HG02763 (cell line): ENCODE data around the gene GNA15.

Source experiments
- ATAC-seq: cut with Tn5 transposase; IDR thresholded peaks from one replicate; pipeline ENCODE4 v1.9.1; 2021; ENCODE audit warnings: mild to moderate bottlenecking, moderate library complexity; ENCODE audit not compliant: unreplicated experiment

GNA15 gene

DNA sequence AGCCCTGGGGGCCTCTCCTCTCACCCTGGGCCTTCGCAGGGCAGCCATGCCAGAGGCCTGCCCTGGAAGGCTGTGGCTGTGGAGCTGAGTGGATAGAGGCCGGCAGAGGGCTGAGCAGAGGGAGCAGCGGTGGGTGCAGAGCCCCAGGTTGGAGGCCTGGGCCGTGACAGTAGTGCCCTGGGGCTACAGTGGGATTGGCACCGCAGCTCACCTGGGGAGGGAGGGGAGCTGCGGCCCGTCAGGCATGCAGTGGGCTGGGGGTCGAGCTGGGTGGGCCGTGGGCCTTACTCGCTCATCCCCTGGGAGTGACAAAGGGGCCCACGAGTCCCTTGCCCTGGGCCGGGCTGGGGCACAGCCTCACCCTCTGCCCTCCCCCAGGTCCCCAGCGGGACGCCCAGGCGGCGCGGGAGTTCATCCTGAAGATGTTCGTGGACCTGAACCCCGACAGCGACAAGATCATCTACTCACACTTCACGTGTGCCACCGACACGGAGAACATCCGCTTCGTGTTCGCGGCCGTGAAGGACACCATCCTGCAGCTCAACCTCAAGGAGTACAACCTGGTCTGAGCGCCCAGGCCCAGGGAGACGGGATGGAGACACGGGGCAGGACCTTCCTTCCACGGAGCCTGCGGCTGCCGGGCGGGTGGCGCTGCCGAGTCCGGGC, 15.1 kb upstream of the GNA15 start:
- no peak for ATAC-seq

DNA sequence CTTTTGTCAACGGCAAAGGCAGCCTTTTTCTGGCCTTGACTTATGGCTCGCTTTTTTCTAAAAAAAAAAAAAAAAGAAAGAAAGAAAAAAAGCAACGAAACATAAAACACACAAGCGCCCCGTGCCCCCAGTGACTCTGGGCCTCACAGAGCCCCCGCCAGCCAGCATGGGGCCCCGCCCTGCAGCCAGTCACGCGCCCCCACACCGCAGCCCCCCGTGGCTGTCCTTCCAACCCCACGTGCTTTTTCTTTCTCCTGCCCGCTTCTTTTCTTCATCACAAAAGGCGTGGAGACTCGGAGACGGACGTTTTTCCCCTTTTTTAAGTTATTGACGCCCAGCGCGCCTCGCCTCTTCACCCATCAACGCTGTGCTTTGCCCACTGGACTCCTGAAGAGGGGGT, 14.4 kb upstream of the GNA15 start:
- no peak for ATAC-seq

DNA sequence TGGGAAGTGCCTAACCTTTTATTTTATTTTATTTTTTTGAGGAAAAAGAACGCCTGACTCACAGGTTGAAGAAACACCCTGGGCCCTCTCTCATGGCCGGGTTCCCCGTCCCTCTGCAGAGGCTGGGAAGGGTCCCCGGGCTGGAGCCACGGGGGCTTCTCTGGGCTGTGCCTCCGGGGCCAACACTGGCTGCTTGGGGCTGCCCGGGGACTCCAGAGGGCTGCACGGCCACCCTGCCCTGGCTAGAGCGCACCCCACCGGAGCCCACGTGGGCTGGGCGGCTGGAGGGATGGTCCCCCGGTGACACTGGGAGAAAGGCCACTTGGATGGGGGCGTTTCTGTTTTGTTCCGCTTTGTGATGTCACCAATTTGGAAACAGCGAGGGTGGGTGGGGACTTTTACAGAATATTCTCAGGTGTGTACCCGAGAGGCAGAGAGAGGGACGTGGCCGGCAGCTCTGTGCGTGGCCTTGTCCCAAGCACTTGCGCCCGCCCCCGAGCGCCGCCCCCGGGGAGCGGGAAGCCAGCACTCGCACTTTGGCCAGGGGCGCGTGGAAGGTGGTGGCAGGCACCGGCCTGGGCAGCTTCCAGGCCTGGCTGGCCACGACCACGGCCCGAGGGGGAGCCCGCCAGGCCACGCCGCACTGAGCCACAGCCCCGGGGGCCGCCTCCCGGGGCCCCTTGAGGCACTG, 13.9 kb upstream of the GNA15 start:
- no peak for ATAC-seq

DNA sequence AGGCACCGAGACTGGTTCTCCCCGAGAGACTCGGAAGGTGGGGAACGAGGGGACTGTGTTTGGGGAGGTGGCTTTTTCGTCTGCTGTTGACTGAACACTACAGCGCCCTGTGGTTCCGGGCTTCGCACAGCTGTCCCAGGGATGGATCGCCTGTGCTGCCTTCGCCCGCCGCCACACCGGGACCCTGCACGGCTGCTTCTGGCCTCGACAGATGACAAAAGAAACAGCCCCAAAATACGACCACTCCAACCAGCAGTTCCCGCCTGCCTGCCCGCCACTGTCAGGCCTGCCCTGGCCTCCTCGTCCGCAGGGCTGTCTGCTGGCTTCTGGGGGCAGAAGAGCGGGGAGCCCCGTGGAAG, 13.3 kb upstream of the GNA15 start:
- ATAC-seq = no peak

DNA sequence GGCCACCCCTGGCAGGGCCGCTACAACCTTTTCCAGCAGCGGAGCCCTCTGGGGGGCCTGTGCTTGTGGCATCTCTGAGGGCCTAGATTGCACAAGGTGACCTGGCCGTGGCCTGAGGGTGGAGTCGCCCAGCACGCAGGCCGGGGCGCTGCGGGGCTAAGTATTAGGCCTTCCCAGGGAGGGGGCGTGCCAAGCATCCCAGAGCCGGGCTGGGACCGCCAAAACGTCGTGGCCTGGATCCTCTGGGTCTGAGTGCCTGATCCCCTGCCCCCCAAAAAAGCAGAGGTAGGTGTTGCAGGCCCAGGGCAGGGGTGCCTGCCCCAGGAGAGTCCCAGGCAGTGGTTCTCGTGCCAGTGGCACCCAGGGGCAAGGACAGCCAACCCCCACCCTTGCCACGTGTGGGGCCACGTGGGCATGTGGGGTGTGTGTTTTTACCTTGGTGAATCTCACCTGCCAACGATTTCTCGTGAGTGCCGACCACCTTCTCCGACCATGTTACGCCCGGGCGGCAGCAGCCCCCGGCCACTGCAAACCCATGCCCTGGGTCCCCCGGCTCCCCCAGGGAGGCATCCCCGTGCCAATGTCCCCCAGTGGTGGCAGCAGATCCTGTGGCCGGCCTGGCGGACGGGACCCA, 12.6 kb upstream of the GNA15 start:
- ATAC-seq = no peak

DNA sequence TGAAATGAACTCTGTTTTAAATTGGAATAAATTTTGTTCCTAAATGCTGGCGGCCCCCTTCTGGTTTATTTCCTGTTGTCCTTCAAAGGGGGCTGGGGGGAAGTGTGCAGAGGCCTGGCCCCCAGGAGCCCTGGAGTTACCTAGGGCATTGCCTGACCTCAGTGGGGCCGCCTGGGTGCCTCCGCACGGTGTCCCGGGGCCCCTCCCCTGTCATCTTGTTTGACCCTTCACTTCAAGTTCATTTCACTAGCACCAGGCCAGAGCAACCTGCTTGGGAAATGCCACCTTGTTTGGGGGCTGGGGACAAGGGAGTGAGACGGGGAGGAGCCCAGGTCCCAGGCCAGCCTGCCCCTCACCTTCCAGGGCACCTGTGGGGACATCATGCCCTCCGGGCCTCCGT, 11.9 kb upstream of the GNA15 start:
- ATAC-seq = no peak

DNA sequence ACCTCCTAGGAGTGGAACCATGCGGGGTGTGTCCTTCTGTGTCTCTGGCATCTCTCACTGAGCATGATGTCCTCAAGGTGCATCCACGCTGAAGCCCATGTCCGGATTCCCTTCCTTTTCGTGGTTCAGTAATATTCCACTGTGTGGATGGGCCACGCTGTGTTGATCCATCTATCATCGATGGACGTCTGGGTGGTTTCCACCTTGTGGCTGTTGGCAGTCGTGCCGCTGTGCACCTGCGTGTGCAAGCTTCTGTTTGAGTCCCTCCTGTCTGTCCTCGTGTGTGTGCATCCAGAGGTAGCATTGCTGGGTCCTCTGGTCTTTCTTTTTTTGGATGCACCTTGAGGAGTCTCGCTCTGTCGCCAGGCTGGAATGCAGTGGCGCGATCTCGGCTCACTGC, 11.2 kb upstream of the GNA15 start:
- no peak for ATAC-seq

DNA sequence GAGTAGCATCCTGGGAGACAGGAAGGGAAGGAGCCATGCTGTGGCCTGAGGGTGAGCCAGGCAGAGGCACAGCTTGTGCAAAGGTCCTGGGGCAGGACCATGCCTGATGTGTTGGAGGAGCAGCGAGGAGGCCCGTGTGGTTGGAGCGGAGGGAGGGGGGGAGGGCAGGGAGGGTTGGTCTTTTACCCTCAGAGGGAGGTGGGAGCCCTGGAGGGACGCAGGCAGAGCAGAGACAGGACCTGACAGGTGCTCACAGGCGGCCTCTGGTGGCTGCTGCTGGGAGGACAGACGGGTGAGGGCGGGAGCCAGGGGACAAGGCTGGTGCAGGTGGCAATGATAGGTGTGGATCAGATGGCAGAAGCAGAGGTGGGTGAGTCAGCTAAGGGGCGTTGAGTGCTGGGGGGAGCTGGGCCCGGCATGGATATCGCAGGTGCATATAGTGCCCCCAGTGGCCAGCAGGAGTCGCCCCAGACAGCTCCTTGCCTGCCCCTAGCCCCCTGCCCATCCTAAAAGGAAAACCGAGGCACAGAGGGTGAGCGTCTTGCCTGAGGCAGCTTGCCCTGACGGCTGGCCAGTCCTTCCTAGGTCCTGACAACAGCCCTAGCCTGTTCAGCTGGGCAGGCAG, 9.8 kb upstream of the GNA15 start:
- no peak for ATAC-seq

DNA sequence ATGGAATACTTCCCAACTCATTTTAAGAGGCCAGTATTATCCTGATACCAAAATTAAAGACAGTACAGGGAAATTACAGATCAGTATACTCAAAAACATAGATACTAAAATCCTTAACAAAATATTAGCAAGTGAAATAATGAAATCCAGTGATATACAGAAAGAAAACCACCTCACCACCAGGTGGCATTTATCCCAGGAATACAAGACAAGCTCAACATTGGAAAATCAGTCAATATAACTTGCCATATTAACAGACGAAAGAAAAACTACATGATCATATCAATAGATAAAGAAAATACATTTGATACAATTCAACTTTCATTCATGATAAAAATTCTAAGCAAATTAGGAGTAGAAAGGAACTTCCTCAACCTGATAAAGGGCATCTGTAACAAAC, 6.7 kb upstream of the GNA15 start:
- no peak for ATAC-seq

DNA sequence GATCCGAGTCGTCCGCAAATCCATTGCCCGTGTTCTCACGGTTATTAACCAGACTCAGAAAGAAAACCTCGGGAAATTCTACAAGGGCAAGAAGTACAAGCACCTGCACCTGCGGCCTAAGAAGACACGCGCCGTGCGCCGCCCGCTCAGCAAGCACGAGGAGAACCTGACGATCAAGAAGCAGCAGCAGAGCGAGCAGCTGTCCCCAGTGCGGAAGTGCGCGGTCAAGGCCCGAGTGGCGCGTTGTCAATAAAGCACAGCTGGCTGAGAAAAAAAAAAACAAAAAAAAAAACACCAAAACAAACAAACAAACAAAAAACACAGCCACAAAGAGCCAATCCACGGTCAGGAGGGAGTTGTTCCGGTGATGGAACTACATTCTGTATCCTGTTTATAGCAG, 4.7 kb upstream of the GNA15 start:
- ATAC-seq = no peak

DNA sequence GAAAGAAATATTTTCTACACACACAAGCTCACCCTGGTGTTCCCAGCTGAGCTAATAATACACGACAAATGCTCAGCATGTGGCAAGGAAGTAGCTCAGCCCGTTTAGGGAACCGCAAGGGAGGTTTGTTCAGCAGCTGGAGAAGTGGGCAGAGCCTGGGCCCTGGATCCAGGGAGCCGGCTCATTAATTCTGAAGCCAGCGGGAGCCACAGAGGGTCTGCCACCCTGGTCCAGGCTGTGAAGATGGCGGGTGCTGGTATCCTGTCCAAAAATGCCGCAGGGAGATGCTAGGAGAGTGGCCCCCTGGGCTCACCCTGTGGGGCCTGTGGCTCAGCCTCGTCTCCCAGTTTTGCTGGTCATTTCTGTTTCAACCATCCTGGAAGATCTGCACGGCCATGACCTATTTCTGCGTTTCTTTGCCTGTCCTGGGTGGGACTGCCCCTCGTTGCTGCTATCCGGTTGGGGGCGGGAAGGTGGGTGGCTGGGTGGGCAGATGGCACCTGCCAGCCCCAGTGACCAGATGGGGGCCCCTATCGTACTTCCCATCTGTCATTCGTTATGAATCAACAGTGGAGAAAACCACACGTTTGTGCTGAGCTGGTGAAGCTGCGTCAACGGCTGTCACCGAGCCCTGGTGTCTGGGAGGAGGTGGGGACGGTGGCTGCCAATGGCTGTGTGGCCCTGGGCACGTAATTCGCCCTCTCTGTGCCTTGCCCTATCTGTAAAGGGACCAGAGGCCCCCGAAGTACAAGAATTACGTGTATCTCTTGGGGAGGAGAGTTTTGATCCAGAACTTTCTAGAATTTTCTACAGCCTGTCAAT, 2.7 kb upstream of the GNA15 start:
- no peak for ATAC-seq

DNA sequence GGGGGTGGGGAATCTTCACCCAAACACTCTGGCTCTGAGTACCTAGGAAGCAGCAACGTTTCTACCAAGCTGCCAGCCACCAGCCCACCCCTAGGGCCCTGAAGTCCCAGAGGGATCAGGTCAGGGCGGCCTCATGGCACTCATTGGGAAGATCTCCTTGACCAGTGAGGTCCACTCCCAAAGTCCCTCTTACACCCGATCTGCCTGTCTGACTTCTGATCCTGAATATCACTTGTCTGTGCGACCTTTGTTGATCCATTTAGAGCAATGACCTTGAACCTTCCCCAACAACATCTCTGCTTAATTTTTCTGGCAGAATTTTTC, 2.1 kb upstream of the GNA15 start:
- ATAC-seq = no peak

DNA sequence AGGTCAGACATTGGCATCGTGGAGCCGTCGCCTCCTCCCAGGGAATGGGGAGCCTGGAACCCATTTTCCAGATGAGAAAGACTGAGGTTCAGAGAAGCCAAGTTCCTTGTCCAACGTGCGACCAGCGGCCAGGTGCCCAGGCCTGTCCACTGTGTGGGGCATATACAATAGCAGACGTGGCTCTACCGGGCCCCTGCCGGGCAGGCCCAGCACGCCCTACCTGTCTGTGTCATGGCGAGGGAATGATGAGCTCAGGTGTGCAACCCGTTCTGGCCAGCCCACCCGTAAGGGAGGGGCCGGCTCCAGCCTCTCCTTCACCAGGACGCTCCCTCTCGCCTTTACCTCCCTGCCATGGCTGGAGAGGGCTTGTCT, 837 bp downstream of the GNA15 start:
- ATAC-seq = no peak

DNA sequence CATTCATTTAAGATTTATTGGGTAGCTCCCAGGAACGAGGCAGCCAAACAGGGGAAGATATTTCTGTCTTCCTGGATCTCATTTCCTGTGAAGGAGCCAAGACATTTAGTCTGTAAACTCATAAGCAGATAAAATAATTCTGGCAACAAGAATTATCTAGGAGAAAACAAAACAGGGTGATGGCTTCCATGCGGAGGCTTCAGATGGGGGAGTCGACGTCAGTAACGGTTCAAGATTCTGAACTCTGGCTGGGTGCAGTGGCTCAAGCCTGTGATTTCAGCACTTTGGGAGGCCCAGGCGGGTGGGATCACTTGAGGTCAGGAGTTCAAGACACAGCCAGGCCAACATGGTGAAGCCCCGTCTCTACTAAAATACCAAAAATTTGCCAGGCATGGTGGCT, 1.3 kb downstream of the GNA15 start:
- no peak for ATAC-seq

DNA sequence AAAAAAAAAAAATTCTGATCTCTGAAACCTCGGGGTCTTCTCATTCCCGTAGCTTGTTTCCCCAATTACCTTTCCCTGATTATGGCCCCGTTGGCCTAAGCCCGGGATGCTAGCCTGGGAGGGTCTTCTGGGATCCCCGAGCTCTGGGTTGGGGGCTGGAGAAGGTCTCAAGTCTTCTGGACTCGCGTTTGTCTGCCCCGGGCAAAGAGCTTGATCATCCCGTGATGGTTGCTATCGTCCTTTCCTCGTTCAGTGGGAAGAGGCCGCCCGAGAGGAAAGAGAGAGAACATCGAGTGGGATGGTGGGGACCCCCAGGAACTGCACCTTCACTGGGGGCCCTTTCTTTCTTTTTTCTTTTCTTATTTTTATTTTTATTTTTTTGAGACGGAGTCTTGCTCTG, 2.4 kb downstream of the GNA15 start:
- no peak for ATAC-seq

DNA sequence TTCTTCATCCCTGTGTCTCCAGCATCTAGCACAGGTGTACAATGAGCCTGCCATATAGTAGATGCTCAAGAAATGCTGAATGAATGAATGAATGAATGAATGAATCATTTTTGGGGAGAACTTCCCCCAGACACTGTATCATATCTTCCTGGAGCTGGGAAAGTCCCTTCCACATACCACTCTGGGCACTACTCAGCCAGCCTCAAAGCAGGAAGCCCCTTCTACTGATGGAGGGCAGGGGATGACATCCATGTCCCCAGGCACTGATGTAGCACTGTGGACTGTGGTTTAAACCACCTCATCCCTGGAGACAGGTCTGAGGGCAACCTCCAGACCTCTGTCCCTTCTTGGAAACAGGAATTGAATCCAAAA, 4.8 kb downstream of the GNA15 start:
- no peak for ATAC-seq

DNA sequence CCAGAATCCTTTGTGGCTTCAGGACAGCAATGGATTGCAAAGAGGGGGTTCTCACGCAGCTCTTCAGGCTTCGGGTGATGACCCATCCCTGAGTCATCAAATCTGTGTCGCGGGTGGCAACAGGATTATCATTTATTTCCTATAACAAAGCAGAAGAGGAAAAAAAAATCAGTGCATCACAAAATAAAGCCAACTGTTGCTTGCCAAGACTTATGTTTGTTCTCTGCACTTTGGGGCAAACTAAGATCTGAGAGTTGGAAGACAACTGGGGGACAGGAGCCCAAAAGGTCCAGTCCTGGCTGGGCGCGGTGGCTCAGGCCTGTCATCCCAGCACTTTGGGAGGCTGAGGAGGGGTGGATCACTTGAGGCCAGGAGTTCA, 6.4 kb downstream of the GNA15 start:
- no peak for ATAC-seq

DNA sequence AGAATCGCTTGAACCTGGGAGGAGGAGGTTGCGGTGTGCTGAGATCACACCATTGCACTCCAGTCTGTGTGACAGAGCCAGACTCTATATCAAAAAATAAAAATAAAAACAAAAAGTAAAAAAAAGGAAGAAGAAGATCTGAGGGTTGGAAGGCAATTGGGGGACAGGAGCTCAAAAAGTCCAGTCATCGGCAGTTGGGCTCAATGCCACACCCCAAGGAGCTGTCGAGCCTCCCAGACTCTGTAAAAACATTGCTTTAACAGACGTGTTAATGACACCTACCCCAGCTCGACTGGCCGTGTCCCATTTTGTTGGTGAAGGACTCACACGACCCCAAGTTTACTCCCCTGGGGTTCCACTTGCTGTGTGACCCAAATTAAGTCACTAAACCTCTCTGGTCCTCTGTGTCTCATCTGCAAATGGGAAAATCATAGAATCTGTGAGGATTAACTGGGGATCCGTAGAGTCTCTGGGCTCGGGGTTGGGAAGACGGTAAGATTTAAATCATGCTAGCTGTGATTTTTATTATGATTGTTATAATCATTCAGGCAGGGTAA, 7.0 kb downstream of the GNA15 start:
- no peak for ATAC-seq

DNA sequence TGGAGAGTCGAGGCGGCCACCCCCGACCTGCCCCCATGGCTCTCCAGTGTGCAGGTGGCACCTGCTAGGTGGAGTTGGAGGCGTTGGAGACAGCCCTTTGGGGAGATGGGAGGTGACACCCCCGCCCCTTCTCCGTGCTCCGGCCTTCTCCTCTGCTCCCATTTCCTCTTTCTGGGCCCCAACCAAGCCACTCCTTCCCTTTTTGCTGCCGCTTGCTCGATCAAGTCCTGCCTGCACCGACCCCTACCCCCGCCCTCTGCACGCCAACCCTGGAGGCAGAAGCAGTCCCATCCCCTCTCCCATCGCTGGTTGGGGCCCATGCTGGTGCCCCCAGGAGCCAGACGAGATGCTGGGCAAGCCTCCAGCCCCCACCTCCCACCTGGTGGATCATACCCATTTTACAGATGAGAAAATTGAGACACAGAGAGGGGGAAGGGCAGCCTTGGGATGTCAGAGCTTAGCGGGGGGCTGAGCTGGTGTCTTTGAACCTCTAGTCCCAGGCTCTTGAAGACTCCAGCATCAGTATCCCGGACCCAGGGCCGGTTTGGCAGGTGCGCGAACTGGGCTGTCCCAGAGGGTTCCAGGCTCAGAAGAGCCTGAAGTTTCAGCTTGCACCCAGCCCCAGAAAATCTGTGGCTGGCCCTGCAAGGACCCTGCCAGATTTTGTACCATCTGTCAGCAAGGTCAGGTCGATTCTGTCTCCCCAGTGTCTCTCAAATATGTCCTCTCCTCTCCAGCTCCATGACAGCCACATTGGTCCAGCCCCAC, 10.3 kb downstream of the GNA15 start:
- no peak for ATAC-seq

DNA sequence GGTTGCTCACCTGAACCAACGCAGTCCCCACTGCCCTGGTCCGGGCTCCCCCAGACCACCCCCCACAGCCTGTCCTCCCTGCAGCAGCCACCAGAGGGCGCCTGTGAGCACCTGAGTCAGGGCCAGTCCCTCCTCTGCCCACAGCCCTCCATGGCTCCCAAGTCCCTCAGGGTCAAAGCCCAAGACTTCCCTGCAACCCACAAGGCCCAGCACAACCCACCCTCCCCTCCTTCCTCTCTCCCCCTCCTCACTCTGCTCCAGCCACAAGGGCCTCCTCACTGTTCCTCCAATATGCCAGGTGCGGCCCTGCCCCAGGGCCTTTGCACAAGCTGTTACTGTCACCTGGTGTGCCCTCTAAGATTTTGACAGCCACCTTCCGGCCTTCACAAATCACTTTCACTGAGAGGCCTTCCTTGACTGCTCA, 10.9 kb downstream of the GNA15 start:
- ATAC-seq = no peak

DNA sequence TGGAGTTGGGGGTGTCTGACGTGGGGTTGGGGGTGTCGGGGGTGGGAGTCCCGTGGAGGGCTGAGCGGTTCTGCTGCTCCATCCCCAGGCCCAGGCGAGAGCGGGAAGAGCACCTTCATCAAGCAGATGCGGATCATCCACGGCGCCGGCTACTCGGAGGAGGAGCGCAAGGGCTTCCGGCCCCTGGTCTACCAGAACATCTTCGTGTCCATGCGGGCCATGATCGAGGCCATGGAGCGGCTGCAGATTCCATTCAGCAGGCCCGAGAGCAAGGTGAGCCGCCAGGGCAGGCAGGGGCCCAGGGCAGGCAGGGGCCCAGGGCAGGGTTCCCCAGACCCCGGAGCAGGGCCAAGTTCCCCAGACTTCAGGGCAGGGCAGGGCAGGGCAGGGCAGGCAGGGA, 12.7 kb downstream of the GNA15 start:
- ATAC-seq = no peak
